ENCODE data around the gene FAM107A.

The FAM107A gene

GRCh38 chr3:58613236-58614132, 36.3 kb upstream of the FAM107A start:
- Histone ChIP-seq H3K4me1 (peaks cover 10% of the 10 kb centered on the region; the same call in 1 of the 2 replicates), H3K9me3 (no peaks in the 10 kb centered on the region), H3K4me2 (no peak overlapping the region), H3K27ac (no peak overlapping the region), H3K36me3 (no peaks in the 10 kb centered on the region), H3K4me3 (no peak overlapping the region), H3K27me3 (no peaks in the 10 kb centered on the region), H3K9ac (no peak overlapping the region), H4K20me1 (no peaks in the 10 kb centered on the region)
- TF ChIP-seq Cebpa-rat (IDR thresholded peaks at IDR 0.05) = no peak

GRCh38 chr3:58612830-58613229, 35.6 kb upstream of the FAM107A start:
- H3K9me3 ChIP-seq = no peaks in the 10 kb centered on the region

DNA sequence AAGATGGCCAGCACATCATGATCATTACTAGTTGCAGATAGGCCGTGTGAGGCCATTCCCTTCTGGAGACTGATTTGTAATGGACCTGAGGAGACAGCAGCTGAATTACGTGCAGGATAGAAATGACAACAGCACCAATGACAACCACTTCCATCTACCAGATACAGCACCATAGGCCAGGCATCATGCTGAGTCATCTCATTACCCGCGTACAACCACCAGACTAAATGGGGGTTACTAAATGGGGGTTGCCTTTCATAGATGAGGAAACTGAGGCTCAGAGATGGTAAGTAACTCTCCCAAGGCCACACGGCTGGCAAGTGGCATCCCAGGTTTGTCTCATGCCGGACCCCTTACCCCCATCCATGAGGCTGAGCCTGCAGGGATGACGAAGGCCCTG, 32.8 kb upstream of the FAM107A start:
- H3K27ac ChIP-seq = no peak overlapping the region
- peaks cover 4% of the 10 kb centered on the region; the same call in 1 of the 2 replicates for H3K9me3 ChIP-seq
- H3K27me3 ChIP-seq = no peaks in the 10 kb centered on the region
- no peak overlapping the region for H3K9ac ChIP-seq
- H3K4me3 ChIP-seq = no peak overlapping the region
- no peak overlapping the region for H3K4me2 ChIP-seq
- H4K20me1 ChIP-seq = no peaks in the 10 kb centered on the region
- no peak for TF ChIP-seq Cebpa-rat (IDR thresholded peaks at IDR 0.05)
- H3K4me1 ChIP-seq = peaks cover 12% of the 10 kb centered on the region; the same call in 1 of the 2 replicates
- no peaks in the 10 kb centered on the region for H3K36me3 ChIP-seq

More at GRCh38 chr3:58612830-58613229, 35.6 kb upstream of the FAM107A start:
- Histone ChIP-seq H3K27ac (no peak overlapping the region), H3K4me2 (no peak overlapping the region), H3K36me3 (no peaks in the 10 kb centered on the region), H3K4me1 (peaks cover 12% of the 10 kb centered on the region; the same call in 1 of the 2 replicates), H3K4me3 (no peak overlapping the region), H4K20me1 (no peaks in the 10 kb centered on the region), H3K27me3 (no peaks in the 10 kb centered on the region), H3K9ac (no peak overlapping the region)
- TF ChIP-seq Cebpa-rat (IDR thresholded peaks at IDR 0.05) = no peak

DNA sequence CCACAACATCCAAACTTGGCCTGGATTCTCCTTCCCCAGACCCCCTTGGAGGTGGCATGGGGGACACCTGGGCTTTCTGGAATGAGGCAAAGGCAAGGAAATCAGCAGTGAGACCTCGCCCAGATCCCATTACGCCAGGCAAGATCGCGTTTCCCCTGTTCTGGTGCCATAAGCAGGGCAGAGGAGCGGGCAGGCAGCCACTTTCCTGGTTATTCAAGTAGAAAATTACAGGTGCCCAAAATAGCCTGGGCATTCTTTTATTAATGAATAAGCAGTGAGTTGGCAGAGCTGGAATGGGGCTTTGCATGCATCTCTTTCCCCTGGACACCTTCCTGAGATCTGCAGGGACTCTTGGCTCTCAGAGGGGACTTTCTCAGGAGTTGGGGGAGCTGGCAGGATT, 31.5 kb upstream of the FAM107A start:
- no peak for TF ChIP-seq Cebpa-rat (IDR thresholded peaks at IDR 0.05)
- H3K9ac ChIP-seq = no peak overlapping the region
- no peaks in the 10 kb centered on the region for H3K36me3 ChIP-seq
- no peak overlapping the region for H3K4me3 ChIP-seq
- H3K27ac ChIP-seq = no peak overlapping the region
- no peaks in the 10 kb centered on the region for H3K27me3 ChIP-seq
- H3K4me2 ChIP-seq = peak overlapping the region; percentile 11; the same call in 1 of the 2 replicates
- H3K9me3 ChIP-seq = peaks cover 15% of the 10 kb centered on the region
- no peaks in the 10 kb centered on the region for H4K20me1 ChIP-seq
- H3K4me1 ChIP-seq = peaks cover 12% of the 10 kb centered on the region; the same call in 1 of the 2 replicates

DNA sequence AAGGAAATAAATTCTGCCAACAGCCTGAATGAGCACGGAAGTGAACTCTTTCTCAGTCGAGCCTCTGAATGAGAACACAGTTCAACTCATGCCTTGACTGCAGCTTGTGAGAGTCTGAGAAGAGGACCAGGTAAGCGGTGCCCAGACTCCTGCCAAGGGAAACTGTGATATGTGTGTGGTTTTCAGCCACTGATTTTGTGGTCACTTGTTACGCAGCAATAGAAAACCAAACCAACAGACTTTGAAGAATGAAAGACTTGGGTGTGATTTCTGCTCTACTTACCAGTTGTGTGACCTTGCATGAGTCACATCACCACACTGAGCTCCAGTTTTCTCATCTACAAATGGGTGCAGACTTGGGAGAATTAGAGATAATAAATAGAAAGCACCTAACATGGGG, 30.6 kb upstream of the FAM107A start:
- Histone ChIP-seq H4K20me1 (no peaks in the 10 kb centered on the region), H3K4me1 (peaks cover 12% of the 10 kb centered on the region; the same call in 1 of the 2 replicates), H3K36me3 (no peaks in the 10 kb centered on the region), H3K27ac (no peak overlapping the region), H3K4me2 (no peak overlapping the region), H3K4me3 (no peak overlapping the region), H3K9me3 (peaks cover 15% of the 10 kb centered on the region), H3K9ac (no peak overlapping the region), H3K27me3 (no peaks in the 10 kb centered on the region)
- TF ChIP-seq Cebpa-rat (IDR thresholded peaks at IDR 0.05) = no peak

DNA sequence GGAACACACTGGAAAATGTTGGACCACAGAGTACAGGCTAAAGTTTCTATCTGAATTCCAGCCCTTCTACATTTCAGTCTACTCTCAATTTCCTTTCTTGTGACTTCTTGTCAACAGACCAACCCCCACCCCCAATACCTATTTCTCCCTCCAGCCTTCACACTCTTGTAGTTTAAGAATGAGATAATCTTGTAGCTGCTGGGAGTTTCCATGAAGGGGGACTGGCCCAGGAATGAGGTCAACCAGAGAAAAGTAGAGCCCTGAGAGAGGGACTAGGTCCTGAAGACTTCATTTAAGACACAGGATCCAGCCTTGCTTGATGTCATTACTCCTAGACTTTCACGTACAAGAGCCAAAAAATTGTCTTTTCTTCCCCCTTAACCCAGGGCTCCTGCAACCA, 29.5 kb upstream of the FAM107A start:
- peaks cover 15% of the 10 kb centered on the region for H3K9me3 ChIP-seq
- no peaks in the 10 kb centered on the region for H4K20me1 ChIP-seq
- H3K27ac ChIP-seq = no peak overlapping the region
- no peaks in the 10 kb centered on the region for H3K36me3 ChIP-seq
- no peak overlapping the region for H3K4me3 ChIP-seq
- H3K27me3 ChIP-seq = no peaks in the 10 kb centered on the region
- no peak overlapping the region for H3K4me2 ChIP-seq
- TF ChIP-seq Cebpa-rat (IDR thresholded peaks at IDR 0.05) = no peak
- peaks cover 12% of the 10 kb centered on the region; the same call in 1 of the 2 replicates for H3K4me1 ChIP-seq
- no peak overlapping the region for H3K9ac ChIP-seq

- H3K9me3 ChIP-seq = peaks cover 15% of the 10 kb centered on the region
- no peaks in the 10 kb centered on the region for H3K27me3 ChIP-seq
- no peak overlapping the region for H3K4me3 ChIP-seq
- no peak overlapping the region for H3K27ac ChIP-seq
- H4K20me1 ChIP-seq = no peaks in the 10 kb centered on the region
- no peak for TF ChIP-seq Cebpa-rat (IDR thresholded peaks at IDR 0.05)
- no peak overlapping the region for H3K4me2 ChIP-seq
- peaks cover 8% of the 10 kb centered on the region; the same call in 1 of the 2 replicates for H3K4me1 ChIP-seq
- no peak overlapping the region for H3K9ac ChIP-seq
- no peaks in the 10 kb centered on the region for H3K36me3 ChIP-seq
Measured at GRCh38 chr3:58604031-58604430, 26.8 kb upstream of the FAM107A start.

DNA sequence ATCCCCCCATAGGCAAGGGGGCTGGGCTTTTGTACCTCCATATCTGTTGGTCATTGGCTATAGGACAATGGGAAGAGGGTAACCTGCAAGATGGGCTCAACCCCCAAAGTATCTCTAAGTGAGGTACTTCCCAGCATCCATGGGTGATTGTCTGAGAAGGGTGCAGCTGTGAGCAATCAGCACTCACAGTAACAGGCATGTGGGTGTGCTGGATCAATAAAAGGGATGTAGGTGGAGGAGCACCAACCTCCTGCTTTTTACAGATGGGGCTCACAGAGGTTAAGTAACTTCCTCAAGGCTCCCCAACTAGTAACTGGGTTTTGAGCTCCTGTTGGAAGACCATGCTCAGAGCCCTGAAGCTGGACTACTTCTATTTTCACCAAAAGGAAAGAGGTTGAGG, 26.4 kb upstream of the FAM107A start:
- Histone ChIP-seq H3K9me3 (peaks cover 15% of the 10 kb centered on the region), H4K20me1 (no peaks in the 10 kb centered on the region), H3K36me3 (no peaks in the 10 kb centered on the region), H3K27ac (no peak overlapping the region), H3K27me3 (no peaks in the 10 kb centered on the region), H3K4me1 (peaks cover 6% of the 10 kb centered on the region; the same call in 1 of the 2 replicates), H3K4me3 (no peak overlapping the region), H3K4me2 (no peak overlapping the region), H3K9ac (no peak overlapping the region)
- no peak for TF ChIP-seq Cebpa-rat (IDR thresholded peaks at IDR 0.05)

DNA sequence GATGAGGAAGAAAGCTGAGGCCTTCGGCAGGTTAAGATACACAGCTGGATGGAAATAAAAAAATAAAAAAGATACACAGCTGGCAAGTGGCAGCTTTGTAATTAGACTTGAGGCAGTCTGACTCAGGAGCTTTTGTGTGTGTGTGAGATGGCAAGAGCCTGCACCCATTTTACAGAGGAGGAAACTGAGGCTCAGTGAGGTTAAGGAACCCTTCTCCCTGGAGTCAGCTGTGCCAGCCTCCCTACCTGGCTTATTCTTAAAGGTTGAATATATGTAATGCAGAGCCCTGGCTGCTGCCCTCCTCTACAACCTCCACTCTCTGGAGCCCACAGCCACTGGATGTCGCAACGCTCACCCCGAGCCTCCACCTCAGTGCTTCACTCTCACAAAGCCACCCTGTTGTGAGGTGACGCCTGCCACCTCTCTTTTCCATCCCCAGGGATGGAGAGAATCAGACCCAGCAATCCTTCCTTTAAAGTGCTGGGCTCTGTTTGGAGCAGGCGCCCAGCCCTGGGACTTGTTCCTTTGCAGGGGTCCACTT, 20.6 kb upstream of the FAM107A start:
- Histone ChIP-seq H3K4me1 (0 out of 2 replicates have a peak, but pooled peaks cover 11% of the 10 kb centered on the region), H3K9me3 (no peaks in the 10 kb centered on the region), H3K4me3 (no peak overlapping the region), H3K36me3 (no peaks in the 10 kb centered on the region), H3K9ac (no peak overlapping the region), H4K20me1 (no peaks in the 10 kb centered on the region), H3K27me3 (no peaks in the 10 kb centered on the region), H3K4me2 (no peak overlapping the region), H3K27ac (no peak overlapping the region)
- peak; percentile 44; the same call in 1 of the 2 replicates for TF ChIP-seq Cebpa-rat (IDR thresholded peaks at IDR 0.05)
